Measurements from ENCODE around the gene IFI27L2.

Gene IFI27L2

GRCh38 chr14:94145902-94146527 lies 16.6 kb upstream of the IFI27L2 start:
- no peak for DNase-seq

GRCh38 chr14:94144765-94145164 lies 15.4 kb upstream of the IFI27L2 start:
- DNase-seq: no peak

- no peak for DNase-seq
These were observed 14.3 kb upstream of the IFI27L2 start for GRCh38 chr14:94143711-94144110.

GRCh38 chr14:94143239-94143638 lies 13.8 kb upstream of the IFI27L2 start:
- DNase-seq: no peak

GRCh38 chr14:94142836-94143235 lies 13.4 kb upstream of the IFI27L2 start:
- DNase-seq: no peak

- no peak for DNase-seq
These were observed 12.8 kb upstream of the IFI27L2 start for GRCh38 chr14:94142247-94142646.

- no peak for DNase-seq
These were observed 10.0 kb upstream of the IFI27L2 start for GRCh38 chr14:94139421-94139820.

- DNase-seq: no peak
These were observed 9.6 kb upstream of the IFI27L2 start for GRCh38 chr14:94139006-94139405.

- DNase-seq: no peak
These were observed 8.8 kb upstream of the IFI27L2 start for GRCh38 chr14:94138251-94138650.

GRCh38 chr14:94136575-94137331 lies 7.3 kb upstream of the IFI27L2 start:
- DNase-seq: peak; percentile 95

GRCh38 chr14:94135476-94135875 lies 6.1 kb upstream of the IFI27L2 start:
- DNase-seq: no peak

GRCh38 chr14:94132285-94132887 lies 3.0 kb upstream of the IFI27L2 start:
- DNase-seq: no peak

- DNase-seq: no peak
These were observed 482 bp upstream of the IFI27L2 start for GRCh38 chr14:94129758-94130414.

- DNase-seq: no peak
These were observed 1.1 kb downstream of the IFI27L2 start for GRCh38 chr14:94128216-94128839.

- peak; percentile 36 for DNase-seq
These were observed 2.1 kb downstream of the IFI27L2 start for GRCh38 chr14:94127330-94127729.

- peak; percentile 13 for DNase-seq
These were observed 2.6 kb downstream of the IFI27L2 start for GRCh38 chr14:94126800-94127199.

- no peak for DNase-seq
These were observed 3.1 kb downstream of the IFI27L2 start for GRCh38 chr14:94126419-94126677.

- peak; percentile 40 for DNase-seq
These were observed 3.6 kb downstream of the IFI27L2 start for GRCh38 chr14:94125659-94126418.

- DNase-seq: peak; percentile 23
These were observed 4.6 kb downstream of the IFI27L2 start for GRCh38 chr14:94124582-94125377.

GRCh38 chr14:94123868-94124267 lies 5.5 kb downstream of the IFI27L2 start:
- DNase-seq: peak; percentile 18

- DNase-seq: peak; percentile 29
These were observed 6.1 kb downstream of the IFI27L2 start for GRCh38 chr14:94123296-94123695.

GRCh38 chr14:94122438-94122837 lies 7.0 kb downstream of the IFI27L2 start:
- peak; percentile 37 for DNase-seq
